K562 (cell line): ENCODE results near the gene MRPL28. TPM values are rescaled to one million over a fixed set of nuclear protein-coding genes. Genes with fewer than 3 reads are reported as not detected.
"Not testable (repeated sequence)": the region's sequence is repeated elsewhere in the genome, so short reads cannot be mapped to it uniquely, and the experiment has no call there.

Experiments used
- ATAC-seq: fragments of 200-7000 bp; cut with Tn5 transposase; 3 replicates; pipeline ENCODE4 v1.9.1; 2020; ENCODE audit warnings: moderate library complexity
- BruUV-seq: library from RNA; stranded (reverse); fragments of 400-500 nt; replicated peaks from 2 replicates; lab custom pipeline; 2021; lab: Mats Ljungman, UMichigan
- CTCF ChIA-PET: fragments of 300-600 bp; formaldehyde crosslinking; extraction: SDS; loops from one replicate; lab custom pipeline; 2021; ENCODE audit warnings: low intra/inter-chr PET ratio; lab: Yijun Ruan, JAX
- POLR2A ChIA-PET: fragments of 300-600, 350-650 bp; sonication (Branson Sonifier 250); formaldehyde crosslinking; extraction: SDS; loops from one replicate; lab custom pipeline; 2021; ENCODE audit warnings: antibody characterized with exemption, inconsistent platforms; lab: Yijun Ruan, JAX
- DNase-seq, 4 experiments: peaks; one replicate each; pipeline versions ENCODE4 v3.0.0 to v3.0.0-alpha.2; 2011 to 2018; ENCODE audit warnings: low spot score in 3 of 4, mixed read lengths in 3 of 4; ENCODE audit errors: extremely low read depth in 1 of 4
- FAIRE-seq: peaks from 2 replicates; lab custom pipeline; 2011; peaks lifted over from hg19 to GRCh38; lab: Jason Lieb, UNC
- H2AFZ ChIP-seq: 2 replicates; pipeline ENCODE4 v1.6.0; 2011; ENCODE audit warnings: low read depth, low read length, control low read depth, inconsistent platforms
- H3K27ac ChIP-seq: fragments of 200-600 bp; 3 replicates; pipeline ENCODE4 v1.8.0; 2011; ENCODE audit warnings: low read depth, mild to moderate bottlenecking, control low read depth, inconsistent platforms, low read length, moderate library complexity, mixed read lengths; ENCODE audit errors: extremely low read depth
- H3K27me3 ChIP-seq, 2 experiments: fragments of 300-600 bp in 1 of 2; 2 replicates in 1 of 2; 3 replicates in 1 of 2; pipeline versions ENCODE4 v1.6.0 to v1.8.0; 2011; ENCODE audit warnings: inconsistent platforms in 2 of 2, low read length in 2 of 2, mild to moderate bottlenecking in 1 of 2, mixed read lengths in 1 of 2, moderate library complexity in 1 of 2; ENCODE audit not compliant: control insufficient read depth in 2 of 2, insufficient read depth in 2 of 2
- H3K36me3 ChIP-seq: fragments of 300-600 bp; 3 replicates; pipeline ENCODE4 v1.8.0; 2011; ENCODE audit warnings: mild to moderate bottlenecking, low read length, inconsistent platforms; ENCODE audit not compliant: control insufficient read depth, insufficient read depth
- H3K4me1 ChIP-seq, 2 experiments: fragments of 200-600 bp in 1 of 2; replicated peaks in 1 of 2; 2 replicates in 1 of 2; 3 replicates in 1 of 2; pipeline versions ENCODE4 v1.5.1 to v1.8.0; 2011; ENCODE audit warnings: inconsistent platforms in 2 of 2, low read length in 2 of 2, mild to moderate bottlenecking in 1 of 2, mixed read lengths in 1 of 2, moderate library complexity in 1 of 2; ENCODE audit not compliant: control insufficient read depth in 2 of 2, insufficient read depth in 2 of 2
- H3K4me2 ChIP-seq: 2 replicates; pipeline ENCODE4 v1.6.1; 2011; ENCODE audit warnings: low read length, control low read depth, inconsistent platforms, mixed read lengths; ENCODE audit not compliant: insufficient read depth
- H3K4me3 ChIP-seq: fragments of 200-600 bp; sonication (generic), shearing (Covaris generic); 2 replicates; pipeline ENCODE4 v1.5.1; 2016; ENCODE audit warnings: control low read depth, inconsistent platforms
- H3K79me2 ChIP-seq: fragments of 200-600 bp; 3 replicates; pipeline ENCODE4 v1.8.0; 2011; ENCODE audit warnings: low read length, inconsistent platforms; ENCODE audit not compliant: control insufficient read depth, insufficient read depth
- H3K9ac ChIP-seq, 2 experiments: 2 replicates each; pipeline versions ENCODE4 v1.6.0 to v1.6.1; 2011; ENCODE audit warnings: low read depth in 2 of 2, low read length in 2 of 2, control low read depth in 1 of 2, inconsistent platforms in 1 of 2, mild to moderate bottlenecking in 1 of 2, mixed read lengths in 1 of 2; ENCODE audit not compliant: insufficient read depth in 1 of 2
- H3K9me1 ChIP-seq: one replicate; pipeline ENCODE4 v1.6.0; 2011; ENCODE audit warnings: inconsistent platforms, mild to moderate bottlenecking, low read length, moderate library complexity; ENCODE audit not compliant: control insufficient read depth, insufficient read depth
- H3K9me3 ChIP-seq: replicated peaks from 2 replicates; pipeline ENCODE4 v1.5.1; 2011; ENCODE audit warnings: low read depth, low read length, inconsistent platforms; ENCODE audit not compliant: control insufficient read depth, insufficient read depth
- H4K20me1 ChIP-seq: replicated peaks from 2 replicates; pipeline ENCODE4 v1.6.1; 2011; ENCODE audit warnings: low read length, inconsistent platforms, mixed read lengths; ENCODE audit not compliant: control insufficient read depth, insufficient read depth
- NFYB ChIP-seq: IDR thresholded peaks from 2 replicates; pipeline ENCODE4 v1.6.1; 2011; ENCODE audit warnings: mild to moderate bottlenecking, moderate library complexity; ENCODE audit not compliant: insufficient read length; ENCODE audit errors: extremely low read depth
- POLR2A ChIP-seq: fragments of 450-650 bp; conservative IDR thresholded peaks from 2 replicates; pipeline ENCODE4 v1.6.1; 2016
- POLR2G ChIP-seq: fragments of 200-400 bp; formaldehyde crosslinking; IDR thresholded peaks from 2 replicates; pipeline ENCODE4 v1.6.1; 2017; ENCODE audit warnings: low read depth, mild to moderate bottlenecking, antibody characterized with exemption, low read length, moderate library complexity
- RBFOX2 ChIP-seq: fragments of 200-400 bp; formaldehyde crosslinking; IDR thresholded peaks from 2 replicates; pipeline ENCODE4 v1.6.1; 2017; ENCODE audit warnings: low read depth, mild to moderate bottlenecking, low read length, moderate library complexity
- SUPT5H ChIP-seq: fragments of 450-650 bp; IDR thresholded peaks from 2 replicates; pipeline ENCODE4 v1.6.1; 2016
- WGBS: fragments of 100-300 bp; shearing (Covaris generic); methylation state at CpG from one replicate; pipeline ENCODE4 v1.1.6; 2016; ENCODE audit warnings: low coverage, mixed read lengths; ENCODE audit not compliant: insufficient coverage; ENCODE audit errors: missing lambda C conversion rate; 5-methylcytosine and 5-hydroxymethylcytosine counted together
- in situ Hi-C: fragments of 300-500 bp; cut with MboI; formaldehyde crosslinking; loops from 4 replicates; pipeline ENCODE4 v1.15.0; 2018; ENCODE audit warnings: inconsistent platforms, mixed read lengths
- intact Hi-C: fragments of 100-400 bp; cut with micrococcal nuclease; formaldehyde crosslinking; loops from 2 replicates; pipeline ENCODE4 v1.14.2; 2022
- polyA plus RNA-seq, 8 experiments: library from polyadenylated mRNA; depleted of rRNA in 4 of 8; stranded (reverse) in 5 of 8; unstranded in 3 of 8; fragments of >200 nt; fragmentation: Nextera tagmentation in 2 of 8; fragmentation: Illumina TruSeq in 1 of 8; extraction: Ambion mirVana in 2 of 8; extraction: Trizol in 1 of 8; gene quantifications; 2 replicates each; pipeline versions ENCODE4 v1.2.1 to v1.2.3, GENCODE V29; 2011 to 2014; ENCODE audit warnings: inconsistent platforms in 1 of 8, missing spikeins in 1 of 8
- total RNA-seq, 7 experiments: library from RNA; depleted of rRNA in 6 of 7; stranded (reverse); fragments of >200 nt in 6 of 7; fragmentation: Illumina TruSeq in 2 of 7; extraction: Trizol in 2 of 7; gene quantifications; 2 replicates each; pipeline versions ENCODE4 v1.2.1 to v1.2.3, GENCODE V29; 2011 to 2021; ENCODE audit warnings: low replicate concordance in 1 of 7
- TF ChIP-seq, protein P1 (sequence below): sonication (generic); formaldehyde crosslinking; IDR thresholded peaks from 2 replicates; pipeline ENCODE4 v1.8.1; 2023; ENCODE audit warnings: mild to moderate bottlenecking, missing genetic modification reagents

The MRPL28 gene
- total and polyA plus RNA-seq, 9 of the 15 experiments (the other 6 are each of a cell fraction or from before 2014, with no cell fraction given), result 2.5 to 323 (median 175) TPM

DNA sequence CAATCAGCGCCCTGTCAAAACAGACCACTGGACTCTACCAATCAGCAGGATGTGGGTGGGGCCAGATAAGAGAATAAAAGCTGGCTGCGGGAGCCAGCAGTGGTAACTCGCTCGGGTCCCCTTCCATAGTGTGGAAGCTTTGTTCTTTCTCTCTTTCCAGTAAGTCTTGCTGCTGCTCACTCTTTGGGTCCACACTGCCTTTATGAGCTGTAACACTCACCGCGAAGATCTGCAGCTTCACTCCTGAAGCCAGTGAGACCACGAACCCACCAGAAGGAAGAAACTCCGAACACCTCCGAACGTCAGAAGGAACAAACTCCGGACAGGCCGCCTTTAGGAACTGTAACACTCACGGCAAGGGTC, 28.4 kb downstream of the MRPL28 start:
- H3K4me2 ChIP-seq, FAIRE-seq, H3K4me3 ChIP-seq, CTCF ChIA-PET, DNase-seq, H3K9me3 ChIP-seq, H3K9me1 ChIP-seq, intact Hi-C loops, H3K27me3 ChIP-seq, H2AFZ ChIP-seq, BruUV-seq, H3K9ac ChIP-seq, in situ Hi-C loops, ATAC-seq: not testable (repeated sequence)
- POLR2A ChIA-PET, result interaction anchor here (0.5 to 1.8 kb wide), 4 partner anchors 9 to 102 kb away, joined by 3 to 12 read pairs (median 5); no protein-coding TSS in a partner anchor
- H3K27ac ChIP-seq, result peak overlapping the region; percentile 28; the same call in 1 of the 3 replicates
- H3K79me2 ChIP-seq, result peaks cover 96% of the 10 kb centered on the region
- peaks cover 22 to 45% of the 10 kb centered on the region in 2 experiments; a peak in 4 of 5 replicates for H3K4me1 ChIP-seq
- WGBS, result 93% methylated on average over 6 of the region's 13 CpGs
- peaks cover 25% of the 10 kb centered on the region for H4K20me1 ChIP-seq
- H3K36me3 ChIP-seq, result peaks cover 57% of the 10 kb centered on the region
- TF ChIP-seq POLR2A (peak; percentile 82), NFYB (peak; percentile 1), SUPT5H (peak; percentile 58)

DNA sequence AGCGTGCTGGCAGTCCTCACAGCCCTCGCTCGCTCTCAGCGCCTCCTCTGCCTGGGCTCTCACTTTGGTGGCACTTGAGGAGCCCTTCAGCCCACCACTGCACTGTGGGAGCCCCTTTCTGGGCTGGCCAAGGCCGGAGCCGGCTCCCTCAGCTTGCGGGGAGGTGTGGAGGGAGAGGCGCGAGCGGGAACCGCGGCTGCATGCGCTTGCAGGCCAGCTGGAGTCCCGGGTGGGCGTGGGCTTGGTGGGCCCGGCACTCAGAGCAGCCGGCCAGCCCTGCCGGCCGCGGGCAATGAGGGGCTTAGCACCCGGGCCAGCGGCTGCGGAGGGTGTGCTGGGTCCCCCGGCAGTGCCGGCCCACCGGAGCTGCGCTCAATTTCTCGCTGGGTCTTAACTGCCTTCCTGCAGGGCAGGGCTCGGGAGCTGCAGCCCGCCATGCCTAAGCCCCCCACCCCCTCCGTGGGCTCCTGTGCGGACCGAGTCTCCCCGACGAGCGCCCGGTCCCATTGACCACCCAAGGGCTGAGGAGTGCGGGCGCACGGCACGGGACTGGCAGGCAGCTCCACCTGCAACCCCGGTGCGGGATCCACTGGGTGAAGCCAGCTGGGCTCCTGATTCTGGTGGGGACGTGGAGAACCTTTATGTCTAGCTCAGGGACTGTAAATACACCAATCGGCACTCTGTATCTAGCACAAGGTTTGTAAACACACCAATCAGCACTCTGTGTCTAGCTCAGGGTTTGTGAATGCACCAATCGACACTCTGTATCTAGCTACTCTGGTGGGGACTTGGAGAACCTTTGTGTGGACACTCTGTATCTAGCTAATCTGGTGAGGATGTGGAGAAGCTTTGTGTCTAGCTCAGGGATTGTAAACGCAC, 29.0 kb downstream of the MRPL28 start:
- H3K4me2 ChIP-seq, H3K4me3 ChIP-seq, intact Hi-C loops, H3K27me3 ChIP-seq, BruUV-seq, CTCF ChIA-PET, in situ Hi-C loops, DNase-seq, H2AFZ ChIP-seq, ATAC-seq, H3K9me3 ChIP-seq, H3K27ac ChIP-seq, H3K9me1 ChIP-seq, H3K9ac ChIP-seq: not testable (repeated sequence)
- WGBS, result 98% methylated on average over 27 of the region's 47 CpGs
- peaks cover 22 to 44% of the 10 kb centered on the region in 2 experiments; a peak in 4 of 5 replicates for H3K4me1 ChIP-seq
- POLR2A ChIA-PET, result interaction anchor here (0.5 to 1.8 kb wide), 4 partner anchors 10 to 84 kb away, joined by 3 to 12 read pairs (median 3); no protein-coding TSS in a partner anchor
- H3K36me3 ChIP-seq, result peaks cover 50% of the 10 kb centered on the region
- H3K79me2 ChIP-seq, result peaks cover 96% of the 10 kb centered on the region
- TF ChIP-seq, protein P1, sequence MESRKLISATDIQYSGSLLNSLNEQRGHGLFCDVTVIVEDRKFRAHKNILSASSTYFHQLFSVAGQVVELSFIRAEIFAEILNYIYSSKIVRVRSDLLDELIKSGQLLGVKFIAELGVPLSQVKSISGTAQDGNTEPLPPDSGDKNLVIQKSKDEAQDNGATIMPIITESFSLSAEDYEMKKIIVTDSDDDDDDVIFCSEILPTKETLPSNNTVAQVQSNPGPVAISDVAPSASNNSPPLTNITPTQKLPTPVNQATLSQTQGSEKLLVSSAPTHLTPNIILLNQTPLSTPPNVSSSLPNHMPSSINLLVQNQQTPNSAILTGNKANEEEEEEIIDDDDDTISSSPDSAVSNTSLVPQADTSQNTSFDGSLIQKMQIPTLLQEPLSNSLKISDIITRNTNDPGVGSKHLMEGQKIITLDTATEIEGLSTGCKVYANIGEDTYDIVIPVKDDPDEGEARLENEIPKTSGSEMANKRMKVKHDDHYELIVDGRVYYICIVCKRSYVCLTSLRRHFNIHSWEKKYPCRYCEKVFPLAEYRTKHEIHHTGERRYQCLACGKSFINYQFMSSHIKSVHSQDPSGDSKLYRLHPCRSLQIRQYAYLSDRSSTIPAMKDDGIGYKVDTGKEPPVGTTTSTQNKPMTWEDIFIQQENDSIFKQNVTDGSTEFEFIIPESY (CRISPR knock-in tag), result peak; percentile 89
- TF ChIP-seq NFYB (peak; percentile 23), RBFOX2 (peak; percentile 42; the same call in 1 of the 2 replicates), POLR2G (peak; percentile 48; the same call in 1 of the 2 replicates)
- FAIRE-seq, result peak; percentile 37
- H4K20me1 ChIP-seq, result peaks cover 23% of the 10 kb centered on the region
